ENCODE measurements around the gene RASAL3.
"Not testable (repeated sequence)": the region's sequence is repeated elsewhere in the genome, so short reads cannot be mapped to it uniquely, and the experiment has no call there.

RASAL3 gene

GRCh38 chr19:15418579-15419412 is 45.5 kb downstream of the RASAL3 start, which contains the start of gene AKAP8L:
Gene AKAP8L, minus strand, starts transcription at chr19:15418988. Its CDS starts 65 bp downstream, at chr19:15418923.
- DNase-seq (ENCODE audit: low read depth): peak; percentile 100
- in situ Hi-C loops (cut with HindIII; ENCODE audit: low sequenced_read_pairs): no loop called here
- peak; percentile 58 for TF ChIP-seq CTCF (IDR thresholded peaks at IDR 0.05; ENCODE audit: low read depth, low read length, missing control alignments)
- H3K4me3 ChIP-seq (ENCODE audit: low read depth, low read length): peak within 1 kb of the TSS; percentile 68

- no peak for TF ChIP-seq CTCF (IDR thresholded peaks at IDR 0.05; ENCODE audit: low read depth, low read length, missing control alignments)
- H3K4me3 ChIP-seq (ENCODE audit: low read depth, low read length): peak overlapping the region; percentile 68
- DNase-seq (ENCODE audit: low read depth): peak; percentile 22
- in situ Hi-C loops (cut with HindIII; ENCODE audit: low sequenced_read_pairs): no loop called here
These were observed 46.1 kb downstream of the RASAL3 start for GRCh38 chr19:15418231-15418578.

GRCh38 chr19:15417699-15418098 is 46.6 kb downstream of the RASAL3 start:
- DNase-seq (ENCODE audit: low read depth): no peak
- in situ Hi-C loops (cut with HindIII; ENCODE audit: low sequenced_read_pairs): no loop called here
- no peak for TF ChIP-seq CTCF (IDR thresholded peaks at IDR 0.05; ENCODE audit: low read depth, low read length, missing control alignments)
- H3K4me3 ChIP-seq (ENCODE audit: low read depth, low read length): peak overlapping the region; percentile 68

- in situ Hi-C loops (cut with HindIII; ENCODE audit: low sequenced_read_pairs): no loop called here
- no peak for TF ChIP-seq CTCF (IDR thresholded peaks at IDR 0.05; ENCODE audit: low read depth, low read length, missing control alignments)
- H3K4me3 ChIP-seq (ENCODE audit: low read depth, low read length): no peak overlapping the region
- no peak for DNase-seq (ENCODE audit: low read depth)
These were observed 51.5 kb downstream of the RASAL3 start for GRCh38 chr19:15412832-15413231.

- in situ Hi-C loops (cut with HindIII; ENCODE audit: low sequenced_read_pairs); H3K4me3 ChIP-seq (ENCODE audit: low read depth, low read length); DNase-seq (ENCODE audit: low read depth): not testable (repeated sequence)
These were observed 53.0 kb downstream of the RASAL3 start for GRCh38 chr19:15411351-15411750.

- no peak for TF ChIP-seq CTCF (IDR thresholded peaks at IDR 0.05; ENCODE audit: low read depth, low read length, missing control alignments)
- in situ Hi-C loops (cut with HindIII; ENCODE audit: low sequenced_read_pairs): no loop called here
- DNase-seq (ENCODE audit: low read depth): no peak
- no peak overlapping the region for H3K4me3 ChIP-seq (ENCODE audit: low read depth, low read length)
These were observed 59.5 kb downstream of the RASAL3 start for GRCh38 chr19:15404780-15405211.

- no peak for DNase-seq (ENCODE audit: low read depth)
- H3K4me3 ChIP-seq (ENCODE audit: low read depth, low read length): no peak overlapping the region
- in situ Hi-C loops (cut with HindIII; ENCODE audit: low sequenced_read_pairs): no loop called here
- no peak for TF ChIP-seq CTCF (IDR thresholded peaks at IDR 0.05; ENCODE audit: low read depth, low read length, missing control alignments)
These were observed 60.1 kb downstream of the RASAL3 start for GRCh38 chr19:15404097-15404779.
